ENCODE measurements around the gene CNGB1. TPM values are rescaled to one million over a fixed set of nuclear protein-coding genes. Genes with fewer than 3 reads are reported as not detected.

Gene CNGB1
- polyA plus RNA-seq, 1 experiment: not detected

DNA sequence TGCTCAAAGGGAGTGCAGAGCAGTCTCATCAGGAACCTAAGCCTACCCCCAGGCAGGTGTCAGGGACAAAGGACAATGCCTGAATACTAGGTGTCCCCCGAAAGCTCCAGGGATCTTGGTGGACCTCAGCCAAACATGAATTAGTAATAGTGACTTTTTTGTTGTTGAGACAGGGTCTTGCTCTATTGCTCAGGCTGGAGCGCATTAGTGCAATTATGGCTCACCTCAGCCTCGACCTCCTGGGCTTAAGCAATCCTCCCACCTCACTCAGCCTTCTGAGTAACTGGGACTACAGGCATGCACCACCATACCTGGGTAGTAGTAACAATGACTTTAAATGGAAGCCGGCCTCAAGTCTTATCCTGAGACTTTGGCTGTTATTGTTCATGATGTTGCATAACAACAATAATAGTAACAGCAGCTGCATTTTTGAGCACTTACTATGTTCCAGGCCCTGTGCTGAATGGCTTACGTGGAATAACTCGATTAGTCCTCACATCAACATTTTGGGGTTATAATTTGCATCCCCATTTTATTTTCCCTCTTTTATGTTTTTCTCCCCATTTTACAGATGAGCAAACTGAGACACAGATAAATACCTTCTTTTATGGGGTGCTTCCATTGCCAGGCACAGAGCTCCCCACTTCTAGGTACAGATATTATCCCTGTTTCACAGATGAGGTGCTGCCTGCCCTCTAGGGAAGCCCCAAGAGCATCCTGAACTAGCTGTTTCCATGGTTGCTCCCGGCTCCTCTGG lies 19.5 kb downstream of the CNGB1 start:
- CTCF ChIA-PET: no interaction called here
- no peaks in the 10 kb centered on the region for H3K36me3 ChIP-seq (ENCODE audit: control insufficient read depth, insufficient read depth, low read length)
- H3K4me3 ChIP-seq (ENCODE audit: low read depth, low read length): no peak overlapping the region
- POLR2A ChIA-PET: no interaction called here
- DNase-seq (ENCODE audit: low read depth): no peak
- H3K27me3 ChIP-seq (ENCODE audit: control insufficient read depth, insufficient read depth, low read length): peaks cover 6% of the 10 kb centered on the region; the same call in 1 of the 2 replicates
- TF ChIP-seq, protein P1, sequence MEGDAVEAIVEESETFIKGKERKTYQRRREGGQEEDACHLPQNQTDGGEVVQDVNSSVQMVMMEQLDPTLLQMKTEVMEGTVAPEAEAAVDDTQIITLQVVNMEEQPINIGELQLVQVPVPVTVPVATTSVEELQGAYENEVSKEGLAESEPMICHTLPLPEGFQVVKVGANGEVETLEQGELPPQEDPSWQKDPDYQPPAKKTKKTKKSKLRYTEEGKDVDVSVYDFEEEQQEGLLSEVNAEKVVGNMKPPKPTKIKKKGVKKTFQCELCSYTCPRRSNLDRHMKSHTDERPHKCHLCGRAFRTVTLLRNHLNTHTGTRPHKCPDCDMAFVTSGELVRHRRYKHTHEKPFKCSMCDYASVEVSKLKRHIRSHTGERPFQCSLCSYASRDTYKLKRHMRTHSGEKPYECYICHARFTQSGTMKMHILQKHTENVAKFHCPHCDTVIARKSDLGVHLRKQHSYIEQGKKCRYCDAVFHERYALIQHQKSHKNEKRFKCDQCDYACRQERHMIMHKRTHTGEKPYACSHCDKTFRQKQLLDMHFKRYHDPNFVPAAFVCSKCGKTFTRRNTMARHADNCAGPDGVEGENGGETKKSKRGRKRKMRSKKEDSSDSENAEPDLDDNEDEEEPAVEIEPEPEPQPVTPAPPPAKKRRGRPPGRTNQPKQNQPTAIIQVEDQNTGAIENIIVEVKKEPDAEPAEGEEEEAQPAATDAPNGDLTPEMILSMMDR (IDR thresholded peaks at IDR 0.05; ENCODE audit: insufficient read depth, low read depth, low read length): no peak

DNA sequence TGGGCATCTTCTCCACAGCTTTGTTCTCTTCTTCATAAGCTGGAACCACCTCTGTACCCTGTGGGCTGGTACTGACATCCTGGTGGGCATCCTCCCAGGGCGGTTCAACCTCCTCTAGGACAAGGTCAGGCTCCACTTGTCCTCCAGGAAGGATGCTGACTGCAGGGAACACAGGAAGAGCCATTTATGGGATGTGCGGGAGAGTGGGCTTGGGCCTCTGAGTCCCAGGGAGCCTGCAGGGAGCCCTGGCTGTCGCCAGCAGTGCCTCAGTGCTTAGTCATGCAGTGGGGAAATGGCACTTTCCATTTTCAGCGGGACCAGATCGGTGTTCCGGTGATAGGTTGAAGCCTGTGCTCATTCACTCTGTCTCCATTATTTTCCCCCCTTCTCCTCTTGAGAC lies 20.5 kb downstream of the CNGB1 start:
- POLR2A ChIA-PET: no interaction called here
- DNase-seq (ENCODE audit: low read depth): no peak
- H3K4me3 ChIP-seq (ENCODE audit: low read depth, low read length): no peak overlapping the region

DNA sequence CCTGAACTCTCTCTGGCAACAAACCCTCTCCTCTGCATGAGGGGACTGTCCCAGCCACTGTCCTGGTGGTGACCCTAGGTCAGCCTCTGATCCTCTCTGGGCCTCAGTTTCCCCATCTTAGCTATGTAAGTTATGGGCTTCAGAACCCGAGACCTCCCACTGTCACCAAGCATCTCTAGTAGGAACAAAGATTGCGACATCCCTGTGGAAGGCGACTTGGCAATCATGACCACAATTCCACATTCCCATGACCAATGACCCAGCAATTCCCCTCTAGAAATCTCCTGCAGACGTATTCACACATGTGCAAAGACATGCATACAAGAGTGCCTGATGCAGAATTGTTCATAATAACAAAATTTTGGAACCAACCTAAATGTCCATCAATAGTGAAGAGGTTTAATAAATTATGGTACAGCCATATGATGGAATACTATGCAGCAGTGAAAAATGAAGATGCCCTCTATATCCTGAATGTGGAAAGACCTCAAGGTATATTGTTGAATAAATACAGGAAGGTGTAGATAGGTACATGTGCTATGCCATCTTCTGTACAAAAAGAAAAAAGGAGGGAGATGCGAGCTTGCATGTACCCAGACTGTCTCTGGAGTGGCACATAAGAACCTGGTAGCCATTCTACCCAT lies 21.2 kb downstream of the CNGB1 start:
- ChIA-PET CTCF (no interaction called here), POLR2A (no interaction called here)
- no peak overlapping the region for H3K4me3 ChIP-seq (ENCODE audit: low read depth, low read length)
- no peak for DNase-seq (ENCODE audit: low read depth)
- H3K36me3 ChIP-seq (ENCODE audit: control insufficient read depth, insufficient read depth, low read length): no peaks in the 10 kb centered on the region
- TF ChIP-seq, protein P1 (IDR thresholded peaks at IDR 0.05; ENCODE audit: insufficient read depth, low read depth, low read length): no peak
- peaks cover 9% of the 10 kb centered on the region; the same call in 1 of the 2 replicates for H3K27me3 ChIP-seq (ENCODE audit: control insufficient read depth, insufficient read depth, low read length)

More for the DNA sequence above, 20.5 kb downstream of the CNGB1 start:
- Histone ChIP-seq H3K36me3 (ENCODE audit: control insufficient read depth, insufficient read depth, low read length) (no peaks in the 10 kb centered on the region), H3K27me3 (ENCODE audit: control insufficient read depth, insufficient read depth, low read length) (peaks cover 5% of the 10 kb centered on the region; the same call in 1 of the 2 replicates)
- TF ChIP-seq, protein P1 (IDR thresholded peaks at IDR 0.05; ENCODE audit: insufficient read depth, low read depth, low read length): no peak
- CTCF ChIA-PET: no interaction called here

DNA sequence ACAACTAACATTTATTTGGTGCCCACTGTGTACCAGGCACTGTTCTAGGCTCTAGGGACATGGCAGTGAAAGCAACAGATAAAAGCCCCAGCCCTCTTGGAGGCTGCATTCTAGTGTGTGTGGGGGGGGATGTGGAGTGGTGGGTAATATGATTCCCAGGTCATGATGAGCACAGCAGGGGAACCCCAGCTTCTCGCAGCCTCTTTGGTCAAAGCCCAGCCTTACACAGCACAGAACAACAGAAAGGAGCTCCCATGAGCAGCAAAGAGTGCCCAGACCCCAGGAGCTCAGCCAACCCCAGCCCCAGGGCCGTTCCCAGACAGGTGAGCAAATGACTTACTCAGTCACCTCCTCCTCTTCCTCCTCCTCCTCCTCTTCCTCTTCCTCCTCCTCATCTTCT lies 21.9 kb downstream of the CNGB1 start:
- ChIA-PET POLR2A (no interaction called here), CTCF (no interaction called here)
- peaks cover 7% of the 10 kb centered on the region; the same call in 1 of the 2 replicates for H3K27me3 ChIP-seq (ENCODE audit: control insufficient read depth, insufficient read depth, low read length)
- DNase-seq (ENCODE audit: low read depth): no peak
- no peak overlapping the region for H3K4me3 ChIP-seq (ENCODE audit: low read depth, low read length)
- no peaks in the 10 kb centered on the region for H3K36me3 ChIP-seq (ENCODE audit: control insufficient read depth, insufficient read depth, low read length)
- TF ChIP-seq, protein P1 (IDR thresholded peaks at IDR 0.05; ENCODE audit: insufficient read depth, low read depth, low read length): no peak

DNA sequence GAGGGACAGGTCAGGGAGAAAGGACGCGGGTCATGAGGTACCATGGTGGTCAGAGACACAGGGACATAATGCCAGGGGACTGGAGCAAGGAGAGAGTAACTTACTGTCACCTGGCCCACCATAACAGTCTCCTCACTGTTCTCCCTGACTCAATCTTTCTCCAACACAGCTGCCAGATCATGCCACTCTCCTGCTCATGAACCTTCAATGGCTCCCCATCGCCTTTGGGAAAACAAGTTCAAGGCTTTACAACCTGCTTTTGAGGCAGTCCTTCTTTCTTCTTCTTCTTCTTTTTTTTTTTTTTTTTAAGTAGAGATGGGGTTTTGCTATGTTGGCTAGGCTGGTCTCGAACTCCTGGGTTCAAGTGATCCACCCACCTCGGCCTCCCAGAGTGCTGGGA lies 22.9 kb downstream of the CNGB1 start:
- no peaks in the 10 kb centered on the region for H3K36me3 ChIP-seq (ENCODE audit: control insufficient read depth, insufficient read depth, low read length)
- H3K4me3 ChIP-seq (ENCODE audit: low read depth, low read length): no peak overlapping the region
- POLR2A ChIA-PET: no interaction called here
- TF ChIP-seq, protein P1 (IDR thresholded peaks at IDR 0.05; ENCODE audit: insufficient read depth, low read depth, low read length): no peak
- peaks cover 6% of the 10 kb centered on the region; the same call in 1 of the 2 replicates for H3K27me3 ChIP-seq (ENCODE audit: control insufficient read depth, insufficient read depth, low read length)
- CTCF ChIA-PET: no interaction called here
- no peak for DNase-seq (ENCODE audit: low read depth)
